HG02884 (cell line): ENCODE measurements around the gene PFKFB4.
A peak's percentile ranks its signal among the peaks of the same experiment; 100 is the strongest.
"Not testable (repeated sequence)": the region's sequence is repeated elsewhere in the genome, so short reads cannot be mapped to it uniquely, and the experiment has no call there.

ENCODE experiments used
- ATAC-seq: cut with Tn5 transposase; IDR thresholded peaks from one replicate; pipeline ENCODE4 v1.9.1; 2021; ENCODE audit warnings: mild to moderate bottlenecking, moderate library complexity; ENCODE audit not compliant: unreplicated experiment

Gene PFKFB4

DNA sequence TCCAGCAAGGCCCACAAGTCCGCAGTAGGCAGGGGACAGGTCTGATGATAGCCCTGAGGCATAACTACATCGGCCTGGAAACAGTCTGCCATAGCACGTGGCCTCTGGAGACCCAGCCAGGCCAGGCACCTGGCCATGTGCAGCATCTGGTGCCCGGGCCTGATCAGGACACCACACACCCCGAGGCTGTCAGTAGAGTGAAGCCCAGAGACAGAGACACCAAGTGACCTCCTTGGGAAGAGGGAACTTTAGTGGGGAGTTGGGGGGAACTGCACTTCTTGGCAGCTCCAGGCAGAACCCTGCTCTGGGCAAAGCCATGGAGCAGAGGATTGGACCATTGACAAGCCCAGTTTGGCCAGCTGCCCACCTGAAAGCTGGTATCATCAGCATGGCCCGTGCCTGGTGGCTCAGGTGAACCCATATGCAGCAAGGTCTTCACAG is 53.9 kb downstream of the PFKFB4 start:
- ATAC-seq, result no peak

DNA sequence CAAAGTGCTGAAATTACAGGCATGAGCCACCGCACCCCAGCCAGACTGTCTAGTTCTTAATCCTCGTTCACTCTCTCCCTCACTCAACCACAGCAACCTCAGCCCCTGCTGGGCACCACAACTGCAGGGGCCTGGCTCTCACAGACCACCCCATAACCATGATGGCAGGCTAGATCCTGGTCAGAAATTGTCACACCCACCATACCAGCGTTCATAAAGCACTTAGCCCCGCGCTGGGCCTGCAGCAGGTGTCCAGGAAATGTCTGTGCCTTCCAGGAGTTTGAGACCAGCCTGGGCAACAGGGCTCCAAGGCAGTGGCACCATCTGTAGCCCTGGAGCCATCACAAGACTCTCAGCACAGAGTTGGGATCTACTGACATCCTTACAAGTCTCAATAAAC is 54.5 kb downstream of the PFKFB4 start:
- ATAC-seq, result no peak

DNA sequence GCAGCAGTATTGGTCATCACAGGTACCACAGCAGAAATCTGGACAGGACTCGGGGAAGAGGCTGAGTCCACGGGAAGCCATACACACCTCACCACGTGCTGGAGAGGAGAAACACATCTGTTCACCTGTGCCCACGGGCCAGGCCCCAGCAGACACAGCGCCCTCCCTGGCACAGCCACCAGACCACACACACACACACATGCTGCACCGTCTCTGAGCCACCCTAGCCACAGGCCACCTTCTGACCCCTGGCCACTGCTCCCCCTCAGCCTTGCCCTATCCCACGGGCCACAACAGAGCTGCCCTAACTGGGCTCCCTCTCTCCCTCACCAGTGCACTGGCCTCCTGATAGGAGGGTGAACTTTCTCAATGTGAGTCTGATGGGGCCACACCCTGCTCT is 55.4 kb downstream of the PFKFB4 start:
- ATAC-seq, result no peak

DNA sequence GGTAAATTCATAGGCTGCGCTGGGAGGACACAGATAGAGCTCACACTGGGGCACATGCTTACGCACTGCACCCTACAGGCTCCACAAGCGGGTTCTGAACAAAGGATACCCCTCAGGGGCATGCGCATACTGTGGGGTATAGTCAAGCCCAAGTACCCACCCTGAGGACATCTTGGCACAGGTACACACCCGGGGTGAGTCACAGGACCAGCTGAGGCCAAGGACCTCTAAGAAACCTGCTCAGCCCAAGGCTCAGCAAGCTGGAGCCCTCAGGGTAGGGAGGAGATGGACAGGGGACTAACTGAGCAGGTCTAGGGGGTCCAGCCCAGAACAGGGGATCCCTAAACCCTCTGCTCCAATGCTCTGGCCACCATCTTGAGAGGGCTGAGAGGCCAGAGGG is 55.9 kb downstream of the PFKFB4 start:
- ATAC-seq, result no peak

DNA sequence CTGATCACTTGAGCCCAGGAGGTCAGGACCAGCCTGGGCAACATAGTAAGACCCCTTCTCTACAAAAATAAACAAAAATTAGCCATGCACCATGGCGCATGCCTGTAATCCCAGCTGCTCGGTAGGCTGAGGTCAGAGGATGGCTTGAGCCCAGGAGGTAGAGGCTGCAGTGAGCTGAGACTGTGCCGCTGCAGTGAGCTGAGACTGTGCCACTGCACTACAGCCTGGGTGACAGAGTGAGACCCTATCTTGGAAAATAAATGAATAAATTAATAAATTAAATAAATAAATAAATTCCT is 63.5 kb downstream of the PFKFB4 start:
- no peak for ATAC-seq

DNA sequence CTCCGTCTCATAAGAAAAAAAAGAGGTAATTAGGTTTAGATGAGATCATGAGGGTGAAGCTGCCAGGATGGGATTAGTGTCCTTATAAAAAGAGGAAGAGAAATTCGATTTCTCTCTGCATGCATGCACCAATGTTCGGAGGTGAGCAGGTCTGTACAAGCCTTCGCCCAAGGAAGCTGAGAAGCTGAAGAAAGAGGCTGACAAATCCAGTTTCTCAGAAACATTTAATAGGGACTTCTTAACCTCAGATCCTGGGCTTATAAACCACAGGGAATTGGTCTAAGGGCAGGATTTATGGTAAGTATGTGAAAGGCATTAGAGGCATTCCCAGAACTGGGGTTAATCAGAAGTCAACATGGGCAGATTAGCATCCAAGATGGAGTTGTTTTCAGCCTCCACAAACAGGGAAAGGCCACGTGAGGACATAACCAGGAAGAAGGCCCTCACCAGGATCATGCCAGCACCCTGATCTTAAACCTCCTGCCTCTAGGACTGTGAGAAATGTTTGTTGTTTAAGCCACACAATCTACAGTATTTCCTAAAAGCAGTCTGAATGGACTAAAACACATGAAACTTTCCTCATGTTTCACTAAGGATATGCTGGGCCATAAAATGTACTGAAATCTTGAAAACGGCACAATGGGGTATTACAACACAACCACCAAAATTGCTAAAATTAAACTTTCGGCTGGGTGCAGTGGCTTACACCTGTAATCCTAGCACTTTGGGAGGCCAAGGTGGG is 64.0 kb downstream of the PFKFB4 start:
- no peak for ATAC-seq

DNA sequence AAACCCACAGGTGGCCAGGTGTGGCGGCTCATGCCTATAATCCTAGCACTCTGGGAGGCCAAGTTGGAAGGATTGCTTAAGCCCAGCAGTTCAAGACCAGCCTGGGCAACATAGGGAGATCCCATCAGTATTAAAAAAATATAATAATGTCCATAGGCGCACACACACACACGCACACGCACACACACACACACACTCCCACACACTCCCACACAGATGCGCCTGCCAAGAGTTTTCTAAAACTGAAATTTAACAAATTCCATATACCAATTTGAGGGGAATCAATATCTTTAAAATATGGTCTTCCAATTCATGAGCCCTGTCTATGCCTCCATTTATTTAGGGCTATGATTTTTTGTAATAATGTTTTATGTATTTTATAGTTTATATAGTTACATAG is 69.7 kb downstream of the PFKFB4 start:
- ATAC-seq, result no peak

DNA sequence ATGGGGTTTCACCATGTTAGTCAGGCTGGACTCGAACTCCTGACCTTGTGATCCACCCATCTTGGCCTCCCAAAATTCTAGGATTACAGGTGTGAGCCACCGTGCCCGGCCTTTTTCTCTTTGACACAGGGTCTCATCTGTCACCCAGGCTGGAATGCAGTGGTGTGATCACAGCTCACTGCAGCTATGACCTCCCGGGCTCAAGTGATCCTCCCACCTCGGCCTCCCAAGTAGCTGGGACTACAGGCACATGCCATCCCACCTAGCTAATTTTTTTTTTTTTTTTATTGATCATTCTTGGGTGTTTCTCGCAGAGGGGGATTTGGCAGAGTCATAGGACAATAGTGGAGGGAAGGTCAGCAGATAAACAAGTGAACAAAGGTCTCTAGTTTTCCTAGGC is 73.8 kb downstream of the PFKFB4 start:
- not testable (repeated sequence) for ATAC-seq

DNA sequence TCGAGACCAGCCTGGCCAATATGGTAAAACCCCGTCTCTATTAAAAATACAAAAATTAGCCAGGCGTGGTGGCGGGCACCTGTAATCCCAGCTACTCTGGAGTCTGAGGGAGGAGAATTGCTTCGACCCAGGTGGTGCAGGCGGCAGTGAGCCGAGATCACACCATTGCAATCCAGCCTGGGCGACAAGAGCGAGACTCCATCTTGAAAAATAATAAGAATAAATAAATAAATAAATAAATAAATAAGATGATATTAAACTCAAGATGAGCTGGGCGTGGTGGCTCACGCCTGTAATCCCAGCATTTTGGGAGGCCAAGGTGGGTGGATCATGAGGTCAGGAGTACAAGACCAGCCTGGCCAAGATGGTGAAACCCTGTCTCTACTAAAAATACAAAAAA is 75.7 kb downstream of the PFKFB4 start:
- ATAC-seq, result not testable (repeated sequence)

DNA sequence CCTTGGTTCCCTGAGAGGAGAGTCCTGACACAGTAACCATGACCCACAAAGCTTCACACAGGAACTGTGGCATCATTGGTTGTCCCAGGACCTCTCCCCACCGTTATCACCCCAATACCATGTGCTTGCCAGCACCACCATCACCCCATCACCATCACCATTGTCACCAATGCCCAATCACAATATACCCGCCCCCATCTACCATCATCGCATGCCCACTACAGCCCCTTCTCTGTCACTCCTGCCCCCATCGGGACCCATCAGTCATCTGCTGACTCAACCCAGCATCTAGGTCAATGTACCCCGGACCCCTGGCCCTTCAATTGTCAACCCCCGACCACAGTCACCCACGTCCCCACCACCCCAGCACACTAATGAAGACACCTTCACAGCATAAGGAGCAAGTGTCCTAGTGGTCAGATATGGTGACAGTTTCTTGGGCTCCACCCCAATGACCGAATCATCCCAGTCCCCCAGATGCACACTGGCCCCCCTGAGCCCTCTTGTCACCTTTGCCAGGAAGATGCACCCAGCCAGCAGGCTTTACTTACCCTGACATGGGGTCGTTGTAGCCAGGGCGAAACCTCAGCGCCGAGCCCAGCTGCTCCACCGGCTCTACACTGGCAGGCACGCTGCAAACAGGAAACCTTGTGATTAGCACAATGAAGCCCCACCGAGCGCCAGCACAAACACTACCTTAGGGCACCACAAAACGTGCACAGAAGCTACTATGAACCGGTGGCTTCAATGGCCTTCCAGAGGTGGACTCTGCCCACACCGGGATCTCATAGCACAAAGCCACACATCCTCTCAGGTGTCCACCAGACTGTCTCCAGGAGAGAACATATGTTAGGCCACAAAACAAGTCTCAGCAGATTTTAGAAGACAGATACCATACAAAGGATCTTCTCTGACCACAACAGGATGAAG is 77.7 kb downstream of the PFKFB4 start:
- no peak for ATAC-seq

DNA sequence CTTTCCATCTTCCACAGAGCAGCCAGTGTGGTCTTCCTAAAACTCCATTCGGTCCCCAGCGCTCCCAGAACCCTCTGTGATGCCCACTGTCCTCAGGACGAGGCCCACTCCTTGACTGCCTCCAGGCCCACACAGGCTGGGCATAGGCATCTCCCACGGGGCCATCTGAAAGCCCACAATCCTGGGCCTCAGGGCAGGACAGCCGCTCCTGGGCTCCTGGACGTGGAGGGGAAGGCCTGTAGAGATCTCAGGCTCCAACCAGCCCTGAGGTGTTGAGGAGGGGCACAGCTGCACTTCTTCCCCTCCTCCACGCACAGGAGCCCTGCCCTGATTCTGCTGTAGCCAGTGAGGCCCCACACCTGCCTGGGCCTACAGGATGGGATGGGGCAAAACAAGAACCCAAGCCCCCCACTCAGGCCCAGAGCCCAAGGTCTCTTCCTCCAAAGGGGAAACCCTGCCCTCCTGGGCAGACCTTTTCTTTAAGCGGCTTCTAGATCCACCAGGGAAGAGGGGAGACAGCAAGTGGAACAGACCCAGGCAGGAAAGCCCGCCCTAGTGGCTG is 78.6 kb downstream of the PFKFB4 start:
- no peak for ATAC-seq

DNA sequence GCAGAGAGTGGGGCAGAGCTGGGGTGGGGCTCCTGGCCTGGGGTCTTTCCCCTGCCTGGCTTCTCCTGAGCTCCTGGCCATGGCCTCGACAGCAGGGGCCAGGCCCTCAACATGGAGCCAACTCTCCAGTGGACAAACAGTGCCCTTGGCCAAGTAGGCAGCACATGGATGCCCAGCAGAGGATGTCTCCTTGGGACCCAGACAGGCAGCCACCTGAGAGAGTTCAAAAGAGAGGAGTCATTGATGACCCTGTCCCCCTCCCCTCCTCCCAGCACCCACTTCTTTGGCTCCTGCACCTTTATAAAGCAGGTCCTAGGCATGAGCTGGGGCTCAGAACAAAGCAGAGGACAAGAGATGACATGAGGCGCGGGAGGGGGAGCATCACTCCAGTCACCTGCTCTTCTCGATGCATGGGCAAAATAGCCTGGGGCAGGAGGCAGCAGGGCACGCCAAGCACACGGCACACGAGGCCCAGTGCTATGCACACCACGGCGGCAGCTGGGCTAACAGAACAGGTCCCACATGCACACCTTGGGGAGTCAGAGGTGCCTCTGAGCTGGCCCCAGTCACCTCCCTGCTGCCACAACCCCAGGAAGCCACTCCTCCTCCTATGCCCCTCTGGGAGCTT is 80.1 kb downstream of the PFKFB4 start:
- no peak for ATAC-seq

DNA sequence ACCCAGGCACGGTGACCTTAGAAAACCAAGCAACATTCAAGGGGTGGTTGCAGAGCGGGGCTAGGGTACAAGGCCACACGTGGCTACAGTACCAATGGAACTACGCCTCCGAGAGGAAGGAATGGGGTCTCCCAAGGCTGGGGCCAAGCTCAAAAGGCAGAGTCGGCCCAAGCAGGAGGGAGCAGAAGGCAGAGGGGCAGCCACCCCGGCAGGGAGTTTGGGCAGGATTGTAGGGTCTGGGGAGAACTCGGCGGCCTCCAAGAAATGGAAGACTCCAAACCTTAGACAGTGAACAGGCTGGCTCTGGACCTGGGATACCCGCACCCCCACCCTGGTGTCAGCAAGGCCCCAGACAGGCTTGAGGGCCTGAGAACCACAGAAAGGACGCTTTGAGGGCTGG is 81.4 kb downstream of the PFKFB4 start:
- ATAC-seq, result no peak

DNA sequence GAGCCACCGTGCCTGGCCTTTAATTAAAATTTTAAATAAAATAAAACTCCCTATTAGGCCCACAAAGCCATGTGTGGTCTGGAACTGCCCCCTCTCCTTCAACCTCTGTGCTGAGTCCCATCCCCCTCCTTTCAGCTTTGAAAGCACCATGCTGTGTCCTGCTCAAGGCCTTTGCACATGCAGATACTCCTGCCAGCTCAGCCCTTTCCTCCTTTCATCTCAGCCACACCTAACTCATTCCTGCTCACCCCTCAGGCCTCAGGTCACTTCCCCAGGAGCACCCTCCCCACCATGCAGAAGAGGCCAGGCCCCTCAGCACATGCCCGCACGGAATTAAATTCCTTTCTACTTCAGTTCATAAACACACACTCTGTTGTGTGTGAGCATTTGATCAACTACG is 82.0 kb downstream of the PFKFB4 start:
- no peak for ATAC-seq

DNA sequence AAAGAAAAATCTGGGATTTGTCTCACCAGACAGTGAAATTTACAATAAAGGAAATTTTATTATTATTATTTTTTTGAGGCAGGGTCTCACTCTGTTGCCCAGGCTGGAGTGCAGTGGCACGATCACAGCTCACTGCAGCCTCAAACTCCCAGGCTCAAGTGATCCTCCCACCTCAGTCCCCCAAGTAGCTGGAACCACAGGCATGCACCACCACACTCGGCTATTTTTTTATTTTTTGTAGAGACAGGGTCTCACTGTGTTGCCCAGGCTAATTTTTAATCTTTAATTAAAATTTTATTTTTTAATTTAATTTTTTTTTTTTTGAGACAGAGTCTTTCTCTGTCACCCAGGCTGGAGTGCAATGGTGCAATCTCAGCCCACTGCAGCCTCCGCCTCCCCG is 82.6 kb downstream of the PFKFB4 start:
- not testable (repeated sequence) for ATAC-seq

DNA sequence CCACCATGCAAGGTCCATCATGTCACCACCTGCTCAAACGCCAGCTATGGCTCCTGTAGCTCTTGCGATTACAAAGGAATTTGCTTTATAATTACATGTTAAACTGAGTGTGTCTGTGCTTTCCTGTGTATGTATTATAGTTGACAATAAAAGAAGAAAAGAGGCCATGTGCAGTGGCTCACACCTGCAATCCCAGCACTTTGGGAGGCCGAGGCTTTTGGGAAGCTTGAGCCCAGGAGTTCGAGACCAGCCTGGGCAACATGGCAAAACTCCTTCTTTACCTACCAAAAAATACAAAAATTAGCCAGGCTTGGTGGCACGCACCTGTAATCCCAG is 83.0 kb downstream of the PFKFB4 start:
- ATAC-seq, result no peak

DNA sequence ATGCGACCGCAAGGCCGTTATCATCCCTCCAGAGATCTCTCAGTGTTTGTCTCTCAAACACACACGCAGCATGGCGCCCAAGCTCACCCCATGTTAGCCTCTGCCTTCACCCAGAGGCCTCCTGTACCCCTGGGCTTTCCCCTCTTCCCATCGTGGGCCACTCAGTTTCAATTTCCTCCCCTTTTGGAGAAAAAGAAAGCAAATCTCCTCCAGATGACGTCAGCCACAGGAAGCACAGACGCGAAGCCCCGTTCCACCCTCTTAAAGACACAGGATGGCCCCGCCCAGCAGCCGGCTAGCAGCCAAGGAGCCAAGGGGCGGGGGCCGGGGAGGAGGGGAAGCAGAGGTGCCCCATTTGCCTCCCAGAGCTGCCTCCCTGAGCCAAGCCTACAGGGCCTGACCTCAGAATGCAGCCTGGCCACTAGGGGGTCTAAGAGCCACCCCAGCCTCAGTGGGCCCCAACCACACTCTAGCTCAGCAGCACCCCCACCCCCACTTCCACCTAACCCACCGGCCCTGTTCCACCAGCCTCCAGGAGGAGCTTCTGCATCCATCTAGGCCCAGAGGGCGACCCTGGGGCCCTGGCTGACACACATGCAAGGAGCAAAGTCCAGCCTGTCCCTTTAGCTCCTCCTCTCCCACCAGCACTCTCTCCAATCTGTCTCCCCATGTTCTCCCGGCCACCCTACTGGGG is 83.5 kb downstream of the PFKFB4 start:
- peak; percentile 69 for ATAC-seq

DNA sequence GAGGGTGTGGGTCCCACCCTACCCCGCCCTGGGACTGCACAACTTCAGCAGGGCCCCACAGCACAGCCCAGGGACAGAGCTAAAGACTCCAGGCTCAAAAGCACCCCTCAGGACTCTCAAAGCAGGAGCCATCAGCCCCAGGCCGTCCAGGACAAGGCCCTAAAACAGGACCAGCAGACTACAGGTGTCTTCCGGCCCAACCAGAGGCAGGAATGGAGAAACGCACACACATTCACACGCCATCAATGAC is 84.0 kb downstream of the PFKFB4 start:
- peak; percentile 27 for ATAC-seq

DNA sequence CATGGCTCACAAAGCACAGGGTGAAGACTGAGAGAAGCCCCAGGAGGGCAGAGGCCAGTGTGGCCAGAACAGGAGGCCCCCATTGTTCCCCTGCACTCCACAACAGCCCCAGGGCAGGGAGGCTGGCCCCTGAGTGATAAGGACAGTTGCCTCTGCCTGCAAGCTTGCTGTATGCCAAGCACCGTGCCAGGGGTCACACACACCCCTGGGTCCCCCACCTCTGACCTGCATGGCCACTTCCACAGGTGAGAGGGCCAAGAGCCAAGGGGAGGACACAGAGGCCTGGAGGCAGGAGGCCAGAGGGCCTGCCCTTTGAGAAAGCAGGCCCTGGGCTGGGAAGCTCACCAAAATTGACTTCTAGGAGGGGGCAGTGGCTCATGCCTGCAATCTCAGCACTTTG is 86.3 kb downstream of the PFKFB4 start:
- no peak for ATAC-seq

DNA sequence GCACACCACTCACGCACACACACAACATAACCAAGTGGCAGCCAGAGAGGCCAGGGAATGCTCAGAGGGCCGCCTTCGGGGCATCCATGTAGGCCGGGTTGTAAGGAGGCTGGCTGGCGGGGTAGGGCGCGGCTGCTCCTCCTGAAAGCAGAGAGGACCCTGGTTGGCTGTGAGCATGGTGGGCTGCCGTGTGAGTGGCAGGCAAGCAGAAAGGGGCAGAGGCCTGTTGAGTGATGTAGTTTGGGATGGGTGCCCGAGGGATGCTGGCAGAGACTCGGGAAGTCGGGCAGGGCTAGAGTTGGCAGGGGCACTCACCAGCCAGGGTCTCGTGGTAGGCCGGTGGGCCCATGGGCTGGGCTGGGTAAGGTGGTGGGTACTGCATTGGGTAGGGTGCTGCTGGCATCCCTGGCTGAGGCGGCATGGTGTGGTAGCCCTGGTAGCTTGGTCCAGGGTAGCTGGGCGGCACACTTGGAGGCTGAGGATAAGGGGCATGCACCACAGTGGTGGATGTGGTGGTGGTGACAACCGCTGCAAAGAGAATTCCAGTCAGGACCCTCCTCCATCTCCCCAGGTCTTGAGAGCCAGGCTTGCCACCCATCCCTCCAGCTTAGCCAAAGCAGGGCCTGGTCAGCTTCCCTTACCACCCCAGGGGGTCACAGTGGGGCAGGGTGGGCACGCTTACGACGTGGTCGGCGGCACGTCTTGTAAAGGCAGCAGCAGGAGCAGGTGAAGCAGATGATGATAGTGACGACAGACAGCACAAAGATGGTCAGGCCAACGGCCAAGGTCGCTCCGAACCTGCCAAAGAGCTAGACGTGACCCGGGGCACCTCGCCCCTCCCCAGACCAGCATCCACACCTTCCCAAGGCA is 87.3 kb downstream of the PFKFB4 start:
- no peak for ATAC-seq
